SW 1271 (cell line): ENCODE data around the gene XCL1.

ENCODE experiments used
- DNase-seq, 2 experiments: peaks; one replicate each; lab custom pipeline; 2025; lab: John Stamatoyannopoulos, UW

XCL1 gene

DNA sequence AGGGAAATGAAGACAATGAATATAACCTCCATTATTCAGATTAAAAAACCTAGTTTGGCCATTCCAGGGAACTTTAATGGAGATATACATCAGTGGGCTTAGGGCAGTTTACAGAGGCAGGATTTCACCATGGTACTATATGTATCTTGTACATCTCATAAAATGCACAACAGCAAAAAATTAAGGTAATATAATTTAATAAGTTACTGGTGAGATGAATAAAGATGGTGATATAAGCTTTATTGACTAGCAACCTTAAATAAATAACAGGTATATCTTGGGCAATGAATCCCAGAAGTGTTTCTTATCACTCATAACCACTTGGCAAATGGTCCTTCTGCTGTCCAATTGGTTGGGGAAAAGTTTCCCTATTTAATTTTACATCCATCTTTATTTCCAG is 29.0 kb downstream of the XCL1 start:
- no peak for DNase-seq

GRCh38 chr1:168606096-168606495 is 29.7 kb downstream of the XCL1 start:
- DNase-seq = no peak

GRCh38 chr1:168607872-168608428 is 31.5 kb downstream of the XCL1 start:
- DNase-seq = no peak

- no peak for DNase-seq
Observed at GRCh38 chr1:168608796-168609715, 32.7 kb downstream of the XCL1 start.

- DNase-seq = no peak
Observed at GRCh38 chr1:168609741-168610510, 33.5 kb downstream of the XCL1 start.

GRCh38 chr1:168613038-168613451 is 36.6 kb downstream of the XCL1 start:
- no peak for DNase-seq

DNA sequence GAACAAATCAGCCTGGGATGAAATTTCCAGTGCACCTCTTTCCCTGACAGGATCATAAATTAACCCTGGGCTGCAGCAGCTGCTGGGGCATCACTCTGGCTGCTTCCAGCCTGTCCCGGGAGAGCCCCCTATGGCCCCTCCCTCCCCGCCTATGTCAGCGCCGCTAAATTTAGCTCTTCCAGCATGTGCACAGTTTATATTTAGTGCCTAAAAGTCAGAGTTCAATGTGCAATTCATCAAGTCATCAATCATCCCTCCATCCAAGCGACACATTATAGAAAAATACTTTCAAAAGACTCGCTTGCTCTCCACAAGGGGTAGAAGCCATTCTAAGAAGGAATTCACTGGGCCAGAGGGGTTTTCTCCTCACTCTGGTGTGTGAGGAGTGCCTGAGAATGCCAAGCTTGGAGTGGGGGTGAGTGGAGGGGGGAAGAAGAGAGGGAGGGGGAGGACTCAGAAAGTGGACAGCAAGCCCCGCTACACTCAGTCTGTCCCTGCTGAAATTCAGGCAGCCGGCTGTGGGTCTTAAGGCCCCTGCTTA is 37.4 kb downstream of the XCL1 start:
- DNase-seq = no peak

DNA sequence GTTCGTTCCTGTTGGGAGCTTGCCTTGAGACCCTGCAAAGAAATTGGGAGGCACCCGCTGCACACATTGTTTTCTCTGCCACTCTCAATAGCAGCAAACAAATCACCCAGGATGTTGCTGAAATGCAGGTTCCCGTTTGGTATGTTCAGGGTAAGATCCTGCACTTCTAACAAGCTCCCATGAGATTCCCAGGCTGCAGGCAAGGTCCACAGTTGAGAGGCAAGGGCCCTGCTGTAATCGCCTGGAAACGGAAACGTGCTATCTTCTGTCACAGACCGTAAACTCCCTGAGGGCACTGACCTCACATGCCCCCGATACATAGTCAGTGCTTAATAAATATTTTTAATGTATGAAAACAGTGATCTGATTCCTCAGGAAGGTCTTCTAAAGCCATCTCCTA is 37.8 kb downstream of the XCL1 start:
- no peak for DNase-seq

- no peak for DNase-seq
Observed at GRCh38 chr1:168615965-168616364, 39.6 kb downstream of the XCL1 start.

DNA sequence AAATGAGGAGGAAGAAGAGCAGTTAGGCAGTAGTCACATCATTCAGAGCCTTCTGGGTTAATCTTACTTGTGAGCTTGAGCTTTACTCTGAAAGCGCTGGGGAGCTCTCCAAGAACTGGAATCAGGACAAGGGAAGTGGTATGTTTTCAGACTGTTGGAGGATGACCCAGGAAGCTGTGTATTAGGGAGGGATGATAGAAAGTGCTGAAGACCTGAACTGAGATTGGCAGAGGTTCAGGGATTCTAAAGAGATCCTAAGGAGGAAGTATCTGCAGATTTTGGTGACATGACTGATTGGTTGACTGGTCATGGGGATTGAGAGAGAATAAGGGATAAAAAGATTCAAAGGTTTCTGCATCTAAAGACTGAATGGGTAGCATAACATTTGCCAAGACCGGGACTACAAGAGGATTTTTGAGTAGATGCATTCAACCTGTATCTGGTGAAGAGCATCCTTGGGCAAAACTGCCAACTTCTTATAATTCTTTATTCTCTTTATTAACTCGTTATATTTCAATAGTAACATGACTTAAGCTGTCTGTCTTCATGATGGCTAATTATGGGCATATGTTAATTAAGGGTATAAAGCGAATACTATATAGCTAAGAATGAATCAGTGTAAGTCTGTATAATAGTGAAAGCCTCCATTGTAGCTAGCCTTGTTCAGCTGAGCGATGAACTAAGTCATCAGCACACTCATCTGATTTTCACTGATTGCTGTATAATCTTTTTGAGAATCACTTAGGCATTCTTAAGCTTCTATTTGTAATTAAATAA is 41.8 kb downstream of the XCL1 start:
- DNase-seq = no peak

- no peak for DNase-seq
Observed at GRCh38 chr1:168618886-168619285, 42.5 kb downstream of the XCL1 start.

DNA sequence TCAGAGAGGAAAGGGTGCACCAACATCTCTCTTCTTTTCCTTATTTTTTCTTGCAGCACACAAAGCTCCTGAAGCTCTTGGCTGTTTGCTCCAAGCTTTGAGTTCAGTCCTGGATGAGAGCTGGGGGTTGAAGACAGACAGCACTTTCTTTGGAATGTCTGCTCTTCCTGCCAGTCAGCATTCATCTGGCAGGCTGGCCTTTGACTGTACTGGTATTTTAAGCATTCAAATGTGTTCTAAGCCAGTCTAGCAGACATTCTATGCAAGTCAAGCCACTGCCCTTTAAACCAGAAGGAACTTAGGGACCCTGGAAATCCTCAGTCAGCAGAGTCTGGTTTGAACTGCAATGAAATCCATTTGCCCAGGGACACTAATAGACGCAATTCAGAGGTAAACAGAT is 45.0 kb downstream of the XCL1 start:
- no peak for DNase-seq

- DNase-seq = peak in 1 of 2 experiments; percentile 38
Observed at GRCh38 chr1:168623003-168623828, 46.8 kb downstream of the XCL1 start.

DNA sequence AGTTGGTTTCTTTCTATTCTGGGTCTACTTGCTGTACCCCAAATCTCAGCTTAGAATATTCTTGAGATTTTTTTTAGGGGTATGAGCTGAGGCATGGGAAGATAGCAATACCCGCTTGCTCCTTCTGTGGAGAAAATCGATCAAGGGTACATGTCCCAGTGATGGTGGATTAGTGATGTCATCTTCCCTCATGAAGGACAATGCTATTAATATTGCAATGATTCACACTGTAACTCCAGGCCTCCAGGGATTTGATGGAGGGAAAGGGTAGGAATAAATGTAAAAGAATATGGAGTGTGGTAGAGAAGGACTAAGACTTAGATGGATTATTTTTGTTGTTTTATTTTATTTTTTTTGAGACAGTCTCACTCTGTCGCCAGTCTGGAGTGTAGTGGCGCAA is 47.4 kb downstream of the XCL1 start:
- DNase-seq = no peak

DNA sequence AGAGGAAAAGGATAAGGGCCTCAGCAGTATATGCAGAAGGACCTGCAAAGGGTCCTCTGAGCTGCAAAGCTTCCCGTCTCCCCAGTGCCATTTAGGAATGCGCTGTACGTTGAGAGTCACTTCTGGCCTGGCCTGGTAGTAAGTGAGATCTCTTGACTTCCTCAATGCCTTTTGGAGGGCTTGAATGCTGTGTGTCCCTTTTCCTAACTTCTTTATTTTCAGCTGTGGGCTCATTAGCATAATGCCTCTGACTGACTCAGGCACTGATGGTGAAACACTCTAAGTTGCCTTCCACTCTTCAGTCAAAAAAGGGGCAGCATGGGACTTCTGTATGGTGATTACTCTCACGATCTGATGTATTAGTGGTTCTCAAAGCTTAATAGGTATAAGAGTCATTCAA is 49.9 kb downstream of the XCL1 start:
- DNase-seq = no peak

- DNase-seq = no peak
Observed at GRCh38 chr1:168627370-168627769, 51.0 kb downstream of the XCL1 start.

- peak in 1 of 2 experiments; percentile 35 for DNase-seq
Observed at GRCh38 chr1:168628807-168629206, 52.4 kb downstream of the XCL1 start.

- DNase-seq = no peak
Observed at GRCh38 chr1:168629466-168629865, 53.1 kb downstream of the XCL1 start.
